GM12872 (cell line): ENCODE measurements around the gene PNLIPRP3.

Experiments used
- TF ChIP-seq, protein P1 (sequence below): IDR thresholded peaks from 3 replicates; pipeline ENCODE4 v1.5.1; 2011; ENCODE audit warnings: low read depth, mild to moderate bottlenecking, low read length, moderate library complexity; ENCODE audit not compliant: insufficient read depth

PNLIPRP3 gene

DNA sequence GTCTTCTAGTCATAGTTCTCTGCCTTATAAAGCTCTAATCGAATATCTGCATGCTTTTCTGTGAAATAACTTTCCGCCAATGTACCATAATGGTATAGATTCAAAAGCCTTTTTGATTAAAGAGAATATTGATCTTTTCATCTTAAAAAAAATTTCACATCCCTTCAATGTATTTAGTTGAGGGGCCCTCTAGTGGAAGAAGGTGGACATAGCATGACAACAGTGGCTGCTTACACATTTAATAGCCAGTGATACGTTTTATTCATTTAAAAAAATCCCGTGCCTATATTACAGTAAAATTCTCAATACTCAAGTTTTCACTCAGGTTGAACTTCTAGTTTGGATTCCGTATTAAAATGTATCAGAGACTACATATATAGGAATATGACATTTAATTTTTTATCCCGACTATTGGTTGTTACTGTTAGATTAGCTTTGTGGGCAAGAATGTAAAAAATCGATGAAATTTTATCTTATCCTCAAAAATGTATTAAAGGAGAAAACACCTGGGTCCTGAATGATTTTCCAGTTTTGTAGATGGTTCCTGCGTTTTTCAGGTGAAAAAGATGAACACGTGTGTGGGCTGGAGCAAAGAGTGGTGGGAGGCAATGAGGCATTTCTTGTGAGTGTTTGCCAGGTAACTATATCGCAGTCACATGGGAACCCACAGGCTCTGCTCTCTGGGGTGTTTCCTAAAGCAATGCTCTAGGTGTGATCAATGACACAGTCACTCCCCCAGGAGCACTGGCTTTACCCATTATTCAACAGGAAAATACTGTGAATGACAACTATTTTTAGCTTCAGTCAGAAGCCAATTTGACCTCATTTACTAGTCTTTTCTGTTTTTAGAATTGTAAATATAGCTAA lies 94.0 kb downstream of the PNLIPRP3 start:
- TF ChIP-seq, protein P1, sequence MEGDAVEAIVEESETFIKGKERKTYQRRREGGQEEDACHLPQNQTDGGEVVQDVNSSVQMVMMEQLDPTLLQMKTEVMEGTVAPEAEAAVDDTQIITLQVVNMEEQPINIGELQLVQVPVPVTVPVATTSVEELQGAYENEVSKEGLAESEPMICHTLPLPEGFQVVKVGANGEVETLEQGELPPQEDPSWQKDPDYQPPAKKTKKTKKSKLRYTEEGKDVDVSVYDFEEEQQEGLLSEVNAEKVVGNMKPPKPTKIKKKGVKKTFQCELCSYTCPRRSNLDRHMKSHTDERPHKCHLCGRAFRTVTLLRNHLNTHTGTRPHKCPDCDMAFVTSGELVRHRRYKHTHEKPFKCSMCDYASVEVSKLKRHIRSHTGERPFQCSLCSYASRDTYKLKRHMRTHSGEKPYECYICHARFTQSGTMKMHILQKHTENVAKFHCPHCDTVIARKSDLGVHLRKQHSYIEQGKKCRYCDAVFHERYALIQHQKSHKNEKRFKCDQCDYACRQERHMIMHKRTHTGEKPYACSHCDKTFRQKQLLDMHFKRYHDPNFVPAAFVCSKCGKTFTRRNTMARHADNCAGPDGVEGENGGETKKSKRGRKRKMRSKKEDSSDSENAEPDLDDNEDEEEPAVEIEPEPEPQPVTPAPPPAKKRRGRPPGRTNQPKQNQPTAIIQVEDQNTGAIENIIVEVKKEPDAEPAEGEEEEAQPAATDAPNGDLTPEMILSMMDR: peak; percentile 72

DNA sequence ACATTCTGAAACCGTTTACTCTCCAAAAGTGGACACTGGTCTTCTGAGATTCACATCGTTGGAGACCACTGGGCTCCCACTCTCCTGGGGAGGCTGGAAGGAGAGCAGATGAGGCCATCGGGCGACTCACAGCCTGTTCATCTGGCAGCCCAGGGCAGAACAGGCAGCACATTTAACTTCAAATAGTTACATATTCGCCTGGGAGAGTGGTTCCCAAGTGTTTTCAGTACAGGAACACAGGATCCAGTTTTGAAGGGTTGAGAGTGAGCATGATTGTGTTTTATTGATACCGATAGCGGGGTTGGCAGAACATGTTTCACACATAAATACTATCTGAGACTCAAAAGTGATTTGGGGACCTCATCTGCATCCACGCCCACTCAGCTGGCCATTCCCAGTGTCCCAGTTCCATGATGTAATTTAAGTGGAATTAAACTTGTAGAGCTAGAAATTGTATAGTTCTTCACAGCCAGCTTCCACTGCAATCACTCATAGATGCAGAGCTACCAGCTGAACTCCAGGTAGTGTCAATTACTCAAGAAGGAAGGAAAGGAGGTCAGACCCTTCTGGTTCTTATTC lies 95.2 kb downstream of the PNLIPRP3 start:
- TF ChIP-seq, protein P1: no peak

DNA sequence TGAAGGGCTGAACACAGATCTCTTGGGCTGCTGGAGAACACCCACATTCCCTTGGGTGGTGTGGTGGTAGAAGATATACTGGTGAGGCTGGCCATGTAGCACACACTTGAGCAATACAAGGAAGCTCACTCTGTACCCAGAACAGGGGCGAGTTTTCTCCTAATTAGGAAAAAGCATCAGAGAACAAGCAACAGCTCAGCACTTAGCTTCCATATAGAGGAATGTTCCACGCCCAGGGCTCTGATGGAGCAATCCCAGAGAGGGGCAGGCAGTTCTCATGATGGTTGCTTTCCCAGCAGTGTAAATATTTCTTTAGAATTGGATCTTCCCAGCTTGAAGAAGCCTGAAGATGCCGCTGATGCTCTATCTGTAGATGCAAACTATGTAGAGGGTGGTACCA lies 97.1 kb downstream of the PNLIPRP3 start:
- TF ChIP-seq, protein P1: no peak

GRCh38 chr10:116526219-116526618 lies 98.6 kb downstream of the PNLIPRP3 start:
- TF ChIP-seq, protein P1: no peak
